NCI-H1930 (cell line): ENCODE data around the gene RELA.

Source experiments
- DNase-seq, 2 experiments: peaks; one replicate each; lab custom pipeline; 2025; lab: John Stamatoyannopoulos, UW

RELA gene

DNA sequence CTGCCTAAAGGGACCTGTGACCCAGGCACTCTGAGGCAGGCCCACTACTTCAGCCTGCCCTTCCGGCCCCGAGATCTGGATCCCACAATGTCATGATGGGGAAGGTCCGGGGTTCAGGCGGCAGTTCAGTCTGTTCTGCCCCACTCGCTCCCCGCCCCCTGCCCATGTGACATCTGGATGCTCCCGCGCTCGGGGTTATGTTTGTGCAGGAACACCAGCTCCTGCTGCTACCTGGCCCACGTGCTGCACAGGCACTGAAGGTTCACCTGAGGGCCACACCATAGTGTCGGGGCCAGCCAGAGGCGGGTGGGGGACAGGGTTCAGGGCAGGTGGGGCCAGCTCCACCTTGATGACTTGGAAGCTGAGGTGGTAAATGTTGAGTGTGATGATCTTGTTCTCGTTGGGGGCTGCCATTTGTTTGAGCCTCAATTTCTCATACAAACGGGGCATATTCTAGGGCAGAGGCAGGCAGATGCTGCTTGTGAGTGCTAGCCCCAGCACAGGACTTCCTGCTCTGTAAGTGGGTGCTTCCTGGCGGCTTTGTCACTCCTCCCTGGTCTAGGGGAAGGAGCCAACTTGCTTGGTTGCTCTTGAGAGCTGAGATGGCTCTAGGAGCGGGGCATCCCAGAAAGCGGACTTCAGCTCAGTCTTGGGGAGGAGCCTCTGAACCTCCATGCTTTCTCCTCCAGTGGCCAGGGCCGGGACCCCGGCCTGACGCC lies 29.2 kb downstream of the RELA start:
- DNase-seq: no peak

DNA sequence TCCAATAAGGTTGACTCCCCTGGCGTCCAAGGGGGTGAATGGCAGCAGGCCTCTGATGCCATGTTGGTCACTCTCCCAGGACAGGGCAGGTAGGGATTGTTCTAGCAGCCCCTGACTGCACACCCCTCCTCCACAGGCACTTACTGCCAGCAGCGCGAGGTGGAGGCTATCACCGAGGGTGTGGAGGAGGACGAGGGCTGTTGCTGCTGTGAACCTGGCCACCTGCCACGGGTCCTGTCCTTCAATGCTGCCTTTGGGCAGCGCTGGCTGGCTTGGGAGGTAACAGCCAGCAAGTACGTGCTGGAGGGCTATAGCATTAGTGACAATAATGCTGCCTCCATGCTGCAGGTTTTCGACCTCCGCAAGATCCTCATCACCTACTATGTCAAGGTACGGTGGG lies 32.5 kb downstream of the RELA start:
- no peak for DNase-seq

DNA sequence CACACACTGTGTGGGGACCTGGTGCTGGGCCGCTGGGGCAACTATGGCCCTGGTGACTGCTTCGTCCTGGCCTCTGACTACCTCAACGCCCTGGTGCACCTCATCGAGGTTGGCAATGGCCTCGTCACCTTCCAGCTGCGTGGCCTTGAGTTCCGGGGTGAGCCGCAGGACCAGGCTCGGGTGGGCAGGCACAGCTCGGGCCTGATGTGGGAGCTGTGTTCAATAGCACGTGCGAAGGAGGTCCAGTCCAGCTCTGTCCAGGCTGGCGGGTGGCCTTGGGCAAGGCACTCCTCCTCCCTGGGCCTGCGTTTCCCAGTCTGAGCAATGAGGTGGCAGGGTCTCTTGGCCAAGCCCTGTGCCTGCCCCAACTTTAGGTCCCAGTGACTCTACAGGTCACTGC lies 33.1 kb downstream of the RELA start:
- DNase-seq: no peak

DNA sequence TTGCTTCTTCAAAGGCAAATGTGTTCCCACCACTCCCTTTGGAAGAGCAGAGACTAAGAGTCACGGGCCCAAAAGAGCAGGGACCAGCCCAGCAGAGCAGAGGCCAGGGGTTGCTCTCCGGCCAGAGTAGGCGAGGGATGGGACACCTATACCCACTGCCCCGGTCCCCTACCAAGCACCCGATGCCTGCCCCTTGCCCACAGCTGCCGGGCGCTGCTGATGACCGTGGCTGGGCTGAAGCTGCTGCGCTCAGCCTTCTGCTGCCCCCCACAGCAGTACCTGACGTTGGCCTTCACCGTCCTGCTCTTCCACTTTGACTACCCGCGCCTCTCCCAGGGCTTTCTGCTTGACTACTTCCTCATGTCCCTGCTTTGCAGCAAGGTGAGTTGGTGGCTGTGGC lies 35.5 kb downstream of the RELA start:
- DNase-seq: no peak

DNA sequence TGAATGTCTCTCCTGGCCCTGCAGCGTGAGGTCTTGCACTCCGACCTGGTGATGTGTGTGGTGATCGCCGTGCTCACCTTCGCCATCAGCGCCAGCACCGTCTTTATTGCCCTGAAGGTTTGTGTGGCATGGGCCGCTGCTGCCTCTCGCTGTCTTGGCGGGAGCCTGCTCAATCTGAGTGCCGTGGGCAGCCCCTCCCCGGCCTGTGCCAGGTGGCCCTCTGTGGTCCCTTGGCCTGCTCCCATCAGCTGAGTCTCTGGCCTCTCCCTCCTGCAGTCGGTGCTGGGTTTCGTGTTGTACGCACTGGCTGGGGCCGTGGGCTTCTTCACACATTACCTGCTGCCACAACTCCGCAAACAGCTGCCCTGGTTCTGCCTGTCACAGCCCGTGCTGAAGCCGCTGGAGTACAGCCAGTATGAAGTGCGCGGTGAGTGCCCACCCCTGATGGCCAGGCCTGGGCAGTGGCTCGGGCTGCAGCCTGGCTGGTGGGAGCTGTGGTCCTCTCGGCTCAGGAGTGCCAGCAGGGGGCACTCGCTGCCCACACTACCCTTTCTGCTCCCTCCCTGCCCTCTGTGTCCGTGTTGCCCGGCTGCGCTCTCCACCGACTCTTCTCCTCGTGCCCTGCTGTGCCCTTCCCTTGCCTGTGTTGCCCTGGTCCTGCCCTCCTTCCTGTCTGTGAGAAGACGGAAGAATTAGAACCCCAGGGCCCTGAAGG lies 36.9 kb downstream of the RELA start:
- no peak for DNase-seq

DNA sequence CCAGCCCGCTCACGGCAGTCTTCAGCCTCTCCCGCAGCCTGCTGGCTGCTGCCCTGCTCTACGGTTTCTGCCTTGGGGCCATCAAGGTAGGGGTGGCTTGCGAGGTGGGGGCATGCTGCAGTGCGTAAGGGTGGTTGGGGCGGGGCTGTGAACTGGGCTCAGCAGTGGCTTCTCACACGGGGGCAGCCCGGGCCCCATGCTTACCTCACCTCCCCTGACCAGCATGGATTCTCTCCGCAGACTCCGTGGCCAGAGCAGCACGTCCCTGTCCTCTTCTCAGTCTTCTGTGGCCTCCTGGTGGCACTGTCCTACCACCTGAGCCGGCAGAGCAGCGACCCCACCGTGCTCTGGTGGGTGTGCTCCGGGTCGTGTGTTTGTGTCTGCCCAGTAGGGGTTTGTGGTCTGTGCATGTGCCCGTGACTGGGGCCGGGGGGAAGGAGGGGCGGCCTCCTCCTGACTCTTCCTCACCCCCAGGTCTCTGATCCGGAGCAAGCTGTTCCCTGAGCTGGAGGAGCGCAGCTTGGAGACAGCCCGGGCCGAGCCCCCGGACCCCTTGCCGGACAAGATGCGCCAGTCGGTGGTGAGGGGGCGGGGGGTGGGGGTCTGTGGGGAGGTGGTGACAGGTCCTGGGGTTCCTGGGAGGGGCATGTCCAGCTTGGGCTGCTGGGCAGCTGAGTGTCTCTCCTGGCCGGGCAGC lies 37.6 kb downstream of the RELA start:
- no peak for DNase-seq

DNA sequence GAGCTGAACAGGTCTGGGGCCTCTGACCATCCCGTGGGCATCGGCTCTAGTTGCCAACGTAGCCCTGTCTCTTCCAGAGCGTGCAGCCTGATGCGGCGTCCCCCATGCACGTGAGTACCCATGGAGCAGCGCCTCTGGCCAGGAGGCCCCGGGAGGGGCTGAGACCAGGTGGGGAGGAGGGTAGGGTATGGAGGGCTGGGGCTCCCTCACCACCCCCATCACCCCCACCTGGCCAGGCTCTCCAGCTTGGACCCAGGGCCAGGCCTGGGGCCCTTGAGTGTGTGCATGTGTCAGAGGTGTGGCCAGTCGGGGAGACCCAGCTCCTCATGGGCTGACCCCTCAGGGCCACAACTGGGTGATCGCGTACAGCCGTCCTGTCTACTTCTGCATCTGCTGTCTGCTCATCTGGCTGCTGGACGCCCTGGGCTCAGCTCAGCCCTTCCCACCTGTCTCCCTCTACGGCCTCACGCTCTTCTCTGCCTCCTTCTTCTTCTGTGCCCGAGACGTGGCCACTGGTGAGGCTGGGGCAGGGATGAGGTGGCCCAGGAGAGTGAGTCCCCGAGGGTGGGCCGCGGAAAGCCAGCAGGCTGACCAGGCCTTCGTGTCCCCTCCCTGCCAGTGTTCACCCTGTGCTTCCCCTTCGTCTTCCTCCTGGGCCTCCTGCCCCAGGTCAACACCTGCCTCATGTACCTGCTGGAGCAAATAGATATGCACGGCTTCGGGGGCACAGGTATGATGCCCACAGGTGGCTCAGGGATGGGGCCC lies 38.7 kb downstream of the RELA start:
- no peak for DNase-seq

DNA sequence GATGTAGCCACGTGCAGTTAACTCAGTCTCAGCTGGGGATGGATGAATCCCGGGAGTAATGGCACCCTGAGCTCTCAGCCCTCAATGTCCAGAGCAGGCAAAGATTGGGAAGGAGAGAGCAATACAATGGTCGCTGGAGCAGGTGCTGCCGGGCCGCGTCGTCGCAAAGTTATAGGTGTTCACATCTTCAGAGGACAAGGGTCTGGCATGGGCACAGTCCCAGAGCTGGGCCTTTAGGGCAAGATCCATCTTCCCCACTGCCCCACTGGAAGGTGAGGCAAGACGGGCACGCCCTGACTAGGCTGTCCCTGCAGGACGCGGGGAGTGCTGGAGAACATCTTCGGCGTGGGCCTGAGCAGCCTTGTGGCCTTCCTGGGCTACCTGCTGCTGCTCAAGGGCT lies 39.5 kb downstream of the RELA start:
- DNase-seq: no peak

DNA sequence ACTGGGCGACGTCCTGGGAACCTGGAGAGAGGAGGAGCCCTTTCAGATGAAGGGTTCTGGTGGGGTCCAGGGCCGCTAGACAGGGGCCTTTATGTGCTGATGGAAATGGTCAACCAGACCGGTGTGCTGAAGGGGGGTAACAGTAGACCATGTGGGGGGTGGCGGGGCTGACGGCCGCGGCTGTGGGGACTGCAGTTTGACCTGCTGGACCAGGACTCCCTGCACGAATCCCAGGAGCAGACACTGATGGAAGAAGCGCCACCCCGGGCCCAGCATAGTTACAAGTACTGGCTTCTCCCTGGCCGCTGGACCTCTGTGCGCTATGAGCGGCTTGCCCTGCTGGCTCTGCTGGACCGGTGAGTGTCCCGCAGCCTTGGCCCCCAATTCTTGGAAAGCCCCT lies 40.7 kb downstream of the RELA start:
- DNase-seq: no peak

DNA sequence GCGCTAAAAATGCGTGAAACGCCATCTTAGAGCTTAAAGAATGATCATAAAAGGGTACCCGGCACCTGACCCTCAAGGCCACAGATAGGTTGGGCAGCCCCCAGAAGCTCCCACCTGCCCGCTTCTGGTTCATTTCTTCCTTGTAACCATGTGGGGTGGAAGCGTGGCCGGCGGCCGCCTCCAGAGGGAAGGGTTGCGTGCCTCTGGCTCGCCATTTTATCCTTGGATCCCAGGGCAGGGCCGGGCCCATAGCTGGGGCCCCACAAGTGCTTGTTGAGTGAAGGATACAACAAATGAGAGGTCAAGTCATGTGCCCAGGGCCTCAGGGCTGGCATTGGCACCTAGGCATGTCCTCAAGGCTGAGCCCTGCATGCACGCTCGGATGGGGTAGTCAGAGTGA lies 41.3 kb downstream of the RELA start:
- DNase-seq: no peak

DNA sequence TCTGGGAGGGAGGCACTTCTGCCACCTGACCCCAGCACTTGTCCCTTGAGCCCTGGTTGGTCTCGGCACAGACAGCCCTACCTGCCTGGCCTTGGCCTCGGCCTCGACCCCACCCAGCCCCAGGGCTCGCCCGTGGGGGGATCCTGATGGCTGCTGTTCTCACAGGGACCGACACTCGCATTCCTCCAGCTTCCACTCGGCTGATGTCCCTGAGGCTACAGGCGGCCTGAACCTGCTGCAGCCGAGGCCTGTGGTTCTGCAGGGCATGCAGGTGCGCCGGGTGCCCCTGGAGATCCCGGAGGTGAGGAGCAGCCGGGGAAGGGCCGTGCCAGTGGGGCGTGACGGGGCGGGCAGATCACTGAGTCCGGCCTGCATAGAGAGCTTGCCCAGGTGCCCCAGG lies 42.0 kb downstream of the RELA start:
- DNase-seq: no peak

DNA sequence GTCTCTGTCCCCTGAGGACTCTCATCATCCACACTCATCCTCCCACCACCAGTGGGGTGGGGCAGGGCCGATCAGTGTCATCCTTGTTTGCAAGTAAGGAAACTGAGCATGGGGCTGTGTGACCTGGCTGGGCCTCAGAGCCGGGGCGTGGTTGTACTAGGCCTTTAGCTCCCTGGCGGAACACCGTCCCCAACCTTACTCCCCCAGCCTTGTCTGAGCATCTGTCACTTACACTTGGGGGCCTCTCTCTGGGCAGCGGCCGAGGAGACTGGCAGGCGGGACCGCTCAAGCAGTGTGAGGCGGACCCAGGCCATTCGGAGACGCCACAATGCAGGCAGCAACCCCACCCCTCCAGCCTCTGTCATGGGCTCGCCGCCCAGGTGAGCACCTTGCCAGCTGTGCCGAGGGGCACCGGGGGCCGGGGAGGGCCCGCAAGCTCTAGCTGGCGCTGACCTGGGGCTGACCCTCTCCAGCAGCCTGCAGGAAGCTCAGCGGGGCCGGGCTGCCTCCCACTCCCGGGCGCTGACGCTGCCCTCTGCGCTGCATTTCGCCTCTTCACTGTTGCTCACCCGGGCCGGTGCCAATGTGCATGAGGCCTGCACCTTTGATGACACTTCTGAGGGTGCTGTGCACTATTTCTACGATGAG lies 43.3 kb downstream of the RELA start:
- no peak for DNase-seq

DNA sequence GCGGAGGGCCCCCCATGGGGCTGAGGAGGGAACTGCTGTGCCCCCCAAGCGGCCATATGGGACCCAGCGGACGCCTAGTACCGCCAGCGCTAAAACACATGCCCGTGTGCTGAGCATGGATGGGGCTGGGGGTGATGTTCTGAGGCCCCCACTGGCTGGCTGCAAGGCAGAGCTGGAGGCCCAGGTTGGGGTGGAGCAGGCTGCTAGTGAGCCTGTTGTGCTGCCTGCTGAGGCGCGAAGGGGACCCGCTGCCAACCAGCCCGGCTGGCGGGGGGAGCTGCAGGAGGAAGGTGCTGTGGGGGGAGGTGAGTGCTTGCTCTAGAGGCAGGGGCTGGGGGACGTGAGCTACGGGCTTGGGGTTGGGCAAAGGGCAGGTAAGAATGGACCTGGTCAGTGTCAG lies 44.0 kb downstream of the RELA start:
- DNase-seq: no peak

DNA sequence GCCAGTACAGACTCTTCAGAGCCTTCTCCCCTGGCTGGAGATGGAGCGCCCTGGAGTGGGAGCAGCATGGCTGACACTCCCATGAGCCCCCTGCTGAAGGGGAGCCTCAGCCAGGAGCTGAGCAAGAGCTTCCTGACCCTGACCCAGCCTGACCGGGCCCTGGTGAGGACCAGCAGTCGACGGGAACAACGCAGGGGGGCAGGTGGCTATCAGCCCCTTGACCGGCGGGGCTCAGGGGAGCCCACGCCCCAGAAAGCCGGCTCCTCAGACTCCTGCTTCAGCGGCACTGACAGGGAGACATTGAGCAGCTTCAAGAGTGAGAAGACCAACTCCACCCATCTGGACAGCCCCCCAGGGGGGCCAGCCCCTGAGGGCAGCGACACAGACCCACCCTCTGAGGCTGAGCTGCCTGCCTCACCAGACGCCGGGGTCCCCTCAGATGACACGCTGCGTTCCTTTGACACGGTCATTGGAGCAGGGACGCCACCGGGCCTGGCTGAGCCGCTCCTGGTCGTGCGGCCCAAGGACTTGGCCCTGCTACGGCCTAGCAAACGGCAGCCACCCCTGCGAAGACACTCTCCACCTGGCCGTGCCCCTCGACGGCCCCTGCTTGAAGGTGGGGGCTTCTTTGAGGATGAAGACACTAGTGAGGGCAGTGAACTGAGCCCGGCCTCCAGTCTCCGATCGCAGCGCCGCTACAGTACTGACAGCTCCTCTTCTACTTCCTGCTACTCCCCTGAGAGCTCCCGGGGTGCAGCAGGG lies 44.5 kb downstream of the RELA start:
- DNase-seq: no peak

DNA sequence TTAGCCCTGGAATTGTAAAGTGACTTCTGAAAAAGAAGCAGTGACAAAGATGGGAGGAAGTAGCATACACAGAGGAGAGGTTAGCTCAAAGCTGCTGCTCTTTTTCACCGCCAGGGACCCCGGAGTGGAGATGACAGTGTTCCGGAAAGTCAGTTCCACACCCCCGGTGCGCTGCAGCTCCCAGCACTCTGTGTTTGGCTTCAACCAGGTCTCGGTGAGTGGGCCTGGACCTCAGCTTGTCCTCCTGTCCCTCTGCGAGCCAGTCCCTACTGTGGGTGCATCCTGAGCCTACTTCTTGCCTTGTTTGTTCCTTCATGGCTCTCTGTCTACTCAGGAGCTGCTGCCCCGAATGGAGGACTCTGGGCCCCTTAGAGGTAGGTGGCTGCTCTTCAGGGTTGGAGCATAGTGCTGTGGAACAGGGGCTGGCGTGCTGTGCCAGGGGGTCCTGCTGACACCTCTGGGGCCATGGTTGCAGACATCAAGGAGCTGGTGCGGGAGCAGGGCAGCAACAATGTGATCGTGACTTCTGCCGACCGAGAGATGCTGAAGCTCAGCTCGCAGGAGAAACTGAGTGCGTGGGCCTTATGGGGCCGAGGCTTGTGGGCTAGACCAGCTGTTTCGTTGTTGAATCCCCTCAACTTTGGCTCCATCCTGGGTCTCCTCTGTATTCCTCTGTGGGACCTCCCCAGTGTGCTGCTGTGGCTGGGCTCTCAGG lies 45.4 kb downstream of the RELA start:
- DNase-seq: no peak

DNA sequence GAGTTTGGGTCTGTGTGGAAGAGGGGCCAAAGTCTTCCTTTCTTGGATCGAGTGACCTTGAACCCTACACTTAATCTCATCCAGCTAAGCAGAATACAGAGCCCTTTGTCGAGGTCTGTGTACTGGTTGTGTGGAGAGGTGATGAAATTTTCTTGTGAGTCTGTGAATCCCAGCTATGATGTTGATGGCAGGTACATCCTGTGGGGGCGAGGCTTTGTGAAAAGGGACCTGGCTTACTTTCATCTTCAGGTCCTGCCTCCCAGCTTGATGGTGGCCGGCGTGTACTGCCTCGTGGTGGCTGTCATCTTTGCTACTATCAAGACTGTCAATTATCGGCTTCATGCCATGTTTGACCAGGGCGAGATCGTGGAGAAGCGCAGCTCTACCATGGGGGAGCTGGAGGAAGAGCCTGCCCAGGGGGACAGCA lies 46.1 kb downstream of the RELA start:
- DNase-seq: no peak

DNA sequence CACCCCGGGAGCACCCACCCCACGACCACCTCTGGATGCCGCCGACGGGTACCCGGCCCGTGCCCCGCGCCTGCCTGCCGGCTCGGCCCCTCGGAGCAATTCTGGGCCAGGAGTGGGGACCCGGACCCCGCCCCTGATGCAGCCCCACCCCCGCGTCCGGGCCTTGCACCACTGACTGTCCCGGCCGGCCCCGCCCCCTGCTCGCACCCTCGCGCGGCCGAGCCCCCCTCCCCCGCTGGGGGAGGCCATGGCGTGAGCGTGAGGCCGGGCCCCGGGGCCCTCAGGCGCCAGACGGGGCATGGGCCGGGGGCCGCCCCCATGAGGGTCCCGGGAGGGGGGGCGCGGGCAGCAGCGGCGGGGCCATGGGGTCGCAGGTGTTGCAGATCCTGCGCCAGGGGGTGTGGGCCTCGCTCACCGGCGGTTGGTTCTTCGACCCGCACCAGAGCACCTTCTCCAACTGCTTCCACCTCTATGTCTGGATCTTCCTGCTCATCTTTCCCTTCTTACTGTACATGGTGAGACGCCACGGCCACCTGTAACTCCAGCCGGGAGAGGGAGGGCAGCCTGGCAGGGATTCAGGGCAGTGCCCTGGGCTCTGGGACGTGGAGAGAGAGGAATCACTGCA lies 46.7 kb downstream of the RELA start:
- no peak for DNase-seq

DNA sequence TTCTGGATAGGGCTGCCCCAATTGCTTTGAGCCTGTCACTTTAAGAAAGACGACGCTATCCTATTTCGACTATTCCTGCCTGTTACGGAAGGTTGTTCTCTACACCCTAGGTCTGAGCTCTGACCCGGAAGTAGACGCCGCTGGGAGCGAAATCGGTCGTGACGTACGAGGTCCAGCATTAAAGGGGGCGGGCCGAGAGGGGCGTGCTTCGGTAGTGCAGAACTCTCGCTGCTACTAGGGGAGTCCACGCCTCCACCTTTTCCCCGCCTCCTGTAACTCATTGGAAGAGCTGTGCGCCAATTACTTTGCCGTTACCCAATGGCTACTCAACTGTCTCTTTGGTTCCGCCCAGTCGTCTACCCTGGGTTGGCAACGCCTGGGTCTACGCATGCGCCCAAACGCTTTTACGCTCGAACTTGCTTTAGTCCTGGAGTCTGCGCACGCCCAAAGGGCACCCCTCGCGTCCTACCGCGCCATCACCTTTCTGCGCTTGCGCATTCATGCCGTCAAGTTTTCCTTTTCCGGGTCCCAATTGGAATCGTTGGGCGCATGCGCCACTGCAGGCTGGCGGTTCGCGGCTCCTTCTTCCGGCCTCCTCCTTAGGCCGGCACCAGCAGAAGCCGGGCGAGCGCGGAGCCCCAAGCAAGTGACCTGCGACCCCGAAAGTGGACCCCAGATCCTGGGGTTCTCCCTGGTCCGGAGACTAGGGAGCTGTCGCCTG lies 47.3 kb downstream of the RELA start, which contains the start of gene PCNX3:
Gene PCNX3, plus strand, starts transcription at position 548 of the 721 bp plus-strand sequence. CDS start 536 bp downstream, outside the sequence.
- peak; percentile 100 for DNase-seq
